Transverse colon (tissue), 4 donors: ENCODE data around the gene MXI1. TPM values are rescaled to one million over a fixed set of nuclear protein-coding genes. Genes with fewer than 3 reads are reported as not detected.

ENCODE experiments used
- DNase-seq: peaks from one replicate; pipeline ENCODE4 v3.0.0-alpha.2; 2019
- H3K27ac ChIP-seq, 4 donors: fragments of 200-600 bp; sonication (generic); 2 replicates each; pipeline ENCODE4 v1.5.1; 2016 to 2018; ENCODE audit warnings: inconsistent platforms in 4 of 4
- H3K27me3 ChIP-seq: fragments of 200-600 bp; sonication (generic); 2 replicates; pipeline ENCODE4 v1.5.1; 2017; ENCODE audit warnings: inconsistent platforms
- H3K36me3 ChIP-seq, 4 donors: fragments of 200-600 bp; sonication (generic); 2 replicates each; pipeline ENCODE4 v1.5.1; 2017 to 2019; ENCODE audit warnings: inconsistent platforms in 4 of 4
- H3K4me1 ChIP-seq, 4 donors: fragments of 200-600 bp; sonication (generic); 2 replicates each; pipeline ENCODE4 v1.5.1; 2017 to 2020; ENCODE audit warnings: inconsistent platforms in 4 of 4
- H3K4me3 ChIP-seq, 4 donors: fragments of 200-600 bp; sonication (generic); 1 replicate in 1 of 4; 2 replicates in 3 of 4; pipeline versions ENCODE4 v1.5.1 to v1.6.1; 2017 to 2019; ENCODE audit warnings: inconsistent platforms in 4 of 4
- H3K9me3 ChIP-seq, 2 donors: fragments of 200-600 bp; sonication (generic); 2 replicates each; pipeline ENCODE4 v1.5.1; 2017 to 2019; ENCODE audit warnings: inconsistent platforms in 2 of 2
- EP300 ChIP-seq: sonication (generic); formaldehyde crosslinking; IDR thresholded peaks from one replicate; pipeline ENCODE4 v1.6.1; 2017; ENCODE audit warnings: antibody characterized with exemption, low read depth
- POLR2A ChIP-seq: fragments of 450-650 bp; IDR thresholded peaks from one replicate; pipeline ENCODE4 v1.6.1; 2016; ENCODE audit warnings: antibody characterized with exemption, mild to moderate bottlenecking, moderate library complexity
- POLR2AphosphoS5 ChIP-seq, 3 donors: sonication (generic); formaldehyde crosslinking; IDR thresholded peaks; one replicate each; pipeline ENCODE4 v1.6.1; 2016; ENCODE audit warnings: antibody characterized with exemption in 3 of 3
- WGBS, 2 donors: methylation state at CpG; one replicate each; pipeline ENCODE4 v1.1.5; 2018; ENCODE audit warnings: low coverage in 1 of 2; 5-methylcytosine and 5-hydroxymethylcytosine counted together
- in situ Hi-C, 4 donors: fragments of 200-750 bp; cut with MboI; loops; one replicate each; pipeline versions ENCODE4 v1.15.0 to v1.15.1; 2017; ENCODE audit warnings: low sequenced_read_pairs in 3 of 4, low pct_ligation_motif_present in 1 of 4, low pct_unique_long_range_greater_than_20kb in 1 of 4
- intact Hi-C: fragments of 100-400 bp; cut with DNase I; formaldehyde crosslinking; loops from one replicate; pipeline ENCODE4 v1.15.1; 2023; ENCODE audit warnings: low total_unique reads
- total RNA-seq, 4 donors: library from RNA; depleted of rRNA; stranded (reverse); fragments of >200 nt; gene quantifications; one replicate each; pipeline ENCODE4 v1.1.0, GENCODE V29; 2016
- TF ChIP-seq, protein P1 (sequence below), 5 experiments: fragments of 200-600 bp in 3 of 5; fragments of 450-650 bp in 2 of 5; sonication (generic) in 3 of 5; IDR thresholded peaks; 1 replicate in 2 of 5; 2 replicates in 3 of 5; pipeline ENCODE4 v1.5.1; 2016 to 2017; ENCODE audit warnings: antibody characterized with exemption in 5 of 5, inconsistent platforms in 3 of 5, mild to moderate bottlenecking in 2 of 5, moderate library complexity in 1 of 5

MXI1 gene
- 10 to 100 TPM; 44.8 to 96.5 (median 65.3) TPM for total RNA-seq

DNA sequence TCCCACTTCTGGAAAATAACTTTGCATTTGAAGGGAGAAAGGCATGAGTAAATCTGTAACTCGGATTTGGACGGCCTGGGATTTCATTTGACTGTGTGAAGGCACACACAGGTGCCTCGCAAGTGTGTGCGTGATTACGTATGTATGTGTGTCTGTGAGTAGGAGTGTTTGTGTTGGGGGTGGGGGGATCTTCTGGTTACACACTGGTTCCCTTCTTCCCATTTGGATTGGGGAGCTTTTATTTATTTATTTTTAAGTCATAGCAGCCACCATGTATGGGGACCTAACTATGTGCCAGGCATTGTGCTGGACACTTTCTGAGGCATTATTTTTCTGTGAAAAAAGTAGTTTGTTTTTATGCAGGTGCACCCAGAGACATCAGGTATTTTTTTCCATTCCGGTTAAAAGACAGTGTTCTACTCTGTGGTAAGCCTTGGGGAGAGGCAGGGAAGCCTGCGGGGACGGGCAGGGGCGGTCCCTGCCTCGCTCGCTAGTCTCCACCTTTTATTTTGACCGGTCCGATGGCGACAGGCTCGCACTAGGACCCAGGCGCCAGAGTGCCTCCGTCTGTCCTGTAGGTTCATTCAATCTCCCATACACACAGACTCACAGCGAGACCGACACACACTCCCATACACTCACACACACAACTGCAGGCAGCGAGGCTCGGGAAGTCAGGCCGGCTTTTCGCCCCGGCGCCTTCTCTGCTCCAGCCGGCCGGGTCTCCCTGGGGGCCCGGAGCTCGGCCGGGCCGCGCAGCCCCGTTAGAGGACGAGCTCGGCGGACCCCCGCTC, at the start of gene MXI1:
TSS of gene MXI1 (plus strand) at position 595 of the 794 bp plus-strand sequence. CDS start 204 bp downstream, outside the sequence.
- DNase-seq = peak; percentile 90
- 3 to 38% methylated on average over 3 to 36 of the region's 37 CpGs for WGBS, 2 donors
- in situ Hi-C loops (no loop called here), intact Hi-C loops (loop anchor here (5.0 kb wide), 1 partner anchor 70 kb away; no protein-coding TSS in a partner anchor)
- no peaks in the 10 kb centered on the region for H3K9me3 ChIP-seq
- peak within 1 kb of the TSS; percentile 54 to 84 (median 74) for H3K4me3 ChIP-seq
- peak within 1 kb of the TSS; percentile 90 to 95 (median 92) for H3K27ac ChIP-seq
- H3K4me1 ChIP-seq = peaks cover 12 to 30% (median 25%) of the 10 kb centered on the region in 4 donors
- no peaks in the 10 kb centered on the region for H3K36me3 ChIP-seq
- H3K27me3 ChIP-seq = no peaks in the 10 kb centered on the region
- peak; percentile 83 to 96 (median 89) for TF ChIP-seq POLR2AphosphoS5 (IDR thresholded peaks at IDR 0.05)
- TF ChIP-seq, protein P1, sequence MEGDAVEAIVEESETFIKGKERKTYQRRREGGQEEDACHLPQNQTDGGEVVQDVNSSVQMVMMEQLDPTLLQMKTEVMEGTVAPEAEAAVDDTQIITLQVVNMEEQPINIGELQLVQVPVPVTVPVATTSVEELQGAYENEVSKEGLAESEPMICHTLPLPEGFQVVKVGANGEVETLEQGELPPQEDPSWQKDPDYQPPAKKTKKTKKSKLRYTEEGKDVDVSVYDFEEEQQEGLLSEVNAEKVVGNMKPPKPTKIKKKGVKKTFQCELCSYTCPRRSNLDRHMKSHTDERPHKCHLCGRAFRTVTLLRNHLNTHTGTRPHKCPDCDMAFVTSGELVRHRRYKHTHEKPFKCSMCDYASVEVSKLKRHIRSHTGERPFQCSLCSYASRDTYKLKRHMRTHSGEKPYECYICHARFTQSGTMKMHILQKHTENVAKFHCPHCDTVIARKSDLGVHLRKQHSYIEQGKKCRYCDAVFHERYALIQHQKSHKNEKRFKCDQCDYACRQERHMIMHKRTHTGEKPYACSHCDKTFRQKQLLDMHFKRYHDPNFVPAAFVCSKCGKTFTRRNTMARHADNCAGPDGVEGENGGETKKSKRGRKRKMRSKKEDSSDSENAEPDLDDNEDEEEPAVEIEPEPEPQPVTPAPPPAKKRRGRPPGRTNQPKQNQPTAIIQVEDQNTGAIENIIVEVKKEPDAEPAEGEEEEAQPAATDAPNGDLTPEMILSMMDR (IDR thresholded peaks at IDR 0.05) = no peak
- TF ChIP-seq EP300 = no peak
- peak; percentile 87 for TF ChIP-seq POLR2A

DNA sequence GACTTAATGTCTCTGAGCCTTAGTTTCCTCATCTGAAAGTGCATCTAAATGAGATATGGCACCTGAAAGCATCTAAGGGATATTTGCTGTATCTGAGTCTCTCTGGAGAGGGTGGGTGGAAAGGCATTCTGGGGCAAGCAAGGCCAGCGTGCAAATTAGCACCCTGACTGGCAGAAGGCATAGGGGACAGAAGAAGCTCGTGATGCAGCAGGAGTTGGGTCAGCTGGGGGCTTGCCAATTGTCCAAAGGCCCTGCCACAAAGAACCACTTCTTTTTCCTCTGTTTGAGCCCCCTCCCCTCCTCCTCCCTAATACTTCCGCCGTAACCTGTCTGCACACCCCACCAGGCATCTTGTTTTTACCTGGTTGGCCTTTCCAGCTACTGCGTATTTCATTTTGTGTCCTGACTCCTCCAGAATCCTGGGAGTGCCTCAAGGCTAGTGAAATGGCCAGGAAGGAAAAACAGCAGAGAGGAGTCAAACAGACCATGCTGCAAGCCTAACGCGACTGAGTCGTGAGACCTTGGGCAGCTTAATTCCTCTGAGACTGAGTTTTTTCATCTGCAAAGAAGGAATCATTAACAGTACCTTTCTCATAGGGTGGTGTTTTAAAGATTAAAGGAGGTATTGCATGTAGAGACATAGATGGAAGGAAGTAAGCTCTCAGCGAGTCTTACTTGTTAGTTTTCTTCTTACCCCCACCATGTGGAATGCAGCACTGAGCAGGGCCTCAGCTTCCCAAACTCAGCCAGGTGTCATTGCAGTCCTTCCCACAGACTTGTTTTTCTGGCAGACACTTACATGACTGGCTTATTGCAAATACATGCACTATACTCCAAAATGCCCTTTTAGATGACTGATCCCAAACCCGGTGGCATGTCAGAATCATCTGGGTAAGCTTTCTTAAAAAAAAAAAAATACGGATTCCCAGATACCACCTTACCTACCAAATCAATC, 49.1 kb upstream of the MXI1 start:
- H3K4me3 ChIP-seq = no peak overlapping the region
- H3K9me3 ChIP-seq = no peaks in the 10 kb centered on the region
- H3K36me3 ChIP-seq = no peaks in the 10 kb centered on the region
- H3K4me1 ChIP-seq = peaks cover 2 to 20% (median 10%) of the 10 kb centered on the region in 4 donors
- peaks cover 9% of the 10 kb centered on the region for H3K27me3 ChIP-seq
- DNase-seq = no peak
- no peak overlapping the region for H3K27ac ChIP-seq
- no peak for TF ChIP-seq EP300
- TF ChIP-seq POLR2AphosphoS5 (IDR thresholded peaks at IDR 0.05) = no peak
- TF ChIP-seq, protein P1 (IDR thresholded peaks at IDR 0.05) = no peak
- TF ChIP-seq POLR2A = no peak
- in situ Hi-C loops (no loop called here), intact Hi-C loops (no loop called here)
- WGBS, 2 donors = 87 to 89% methylated on average over 9 to 11 of the region's 11 CpGs

DNA sequence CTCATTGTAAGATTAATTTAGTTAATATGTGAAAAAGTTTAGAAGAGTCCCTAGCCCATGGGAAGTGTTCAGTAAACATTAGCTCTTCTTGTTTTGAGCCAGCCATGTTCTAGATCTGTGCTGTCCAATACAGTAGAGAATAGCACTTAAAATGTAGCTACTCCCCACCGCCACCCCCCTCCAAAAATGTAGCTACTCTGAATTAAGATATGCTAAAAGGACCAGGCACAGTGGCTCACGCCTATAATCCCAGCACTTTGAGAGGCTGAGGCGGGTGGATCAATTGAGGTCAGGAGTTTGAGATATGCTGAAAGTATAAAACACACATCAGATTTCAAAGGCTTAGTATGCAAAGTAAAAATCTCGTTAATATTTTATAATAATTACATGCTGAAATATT, 47.3 kb upstream of the MXI1 start:
- in situ Hi-C loops (no loop called here), intact Hi-C loops (no loop called here)
- Histone ChIP-seq H3K27me3 (peaks cover under 1% of the 10 kb centered on the region), H3K4me3 (no peak overlapping the region), H3K9me3 (no peaks in the 10 kb centered on the region), H3K4me1 (peaks cover 2 to 27% (median 15%) of the 10 kb centered on the region in 4 donors), H3K36me3 (no peaks in the 10 kb centered on the region), H3K27ac (no peak overlapping the region)
- 86 to 87% methylated on average over 4 of the region's 4 CpGs for WGBS, 2 donors
- TF ChIP-seq POLR2AphosphoS5 (IDR thresholded peaks at IDR 0.05) (no peak), POLR2A (no peak), EP300 (no peak)
- TF ChIP-seq, protein P1 (IDR thresholded peaks at IDR 0.05) = no peak
- no peak for DNase-seq

DNA sequence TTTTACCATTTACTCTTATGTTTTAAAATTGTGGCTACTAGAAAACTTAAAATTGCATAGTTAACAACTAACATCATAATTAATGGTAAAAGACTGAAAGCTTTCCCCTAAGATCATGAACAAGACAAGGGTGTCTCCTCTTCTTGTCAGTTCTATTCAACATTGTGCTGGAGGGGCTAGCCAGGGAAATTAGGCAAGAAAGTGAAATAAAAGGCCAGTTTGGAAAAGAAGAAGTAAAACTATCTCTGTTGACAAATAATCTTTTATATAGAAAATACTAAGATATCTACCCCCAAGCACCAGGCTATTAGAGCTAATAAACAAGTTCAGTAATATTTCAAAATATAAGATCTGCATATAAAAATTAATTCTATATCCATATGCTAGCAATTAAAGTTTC, 46.9 kb upstream of the MXI1 start:
- TF ChIP-seq EP300 = no peak
- TF ChIP-seq, protein P1 (IDR thresholded peaks at IDR 0.05) = no peak
- TF ChIP-seq POLR2A = no peak
- no peak for TF ChIP-seq POLR2AphosphoS5 (IDR thresholded peaks at IDR 0.05)
- in situ Hi-C loops = no loop called here

More for the DNA sequence above, 46.9 kb upstream of the MXI1 start:
- H3K4me1 ChIP-seq = peaks cover 2 to 27% (median 15%) of the 10 kb centered on the region in 4 donors
- peaks cover 2% of the 10 kb centered on the region for H3K27me3 ChIP-seq
- no peak for DNase-seq
- no peak overlapping the region for H3K27ac ChIP-seq
- intact Hi-C loops = no loop called here
- no peaks in the 10 kb centered on the region for H3K9me3 ChIP-seq
- H3K4me3 ChIP-seq = no peak overlapping the region
- H3K36me3 ChIP-seq = no peaks in the 10 kb centered on the region
